GM03348 (cell line): ENCODE measurements around the gene FOXA3.

Experiments used
- DNase-seq: peaks from one replicate; pipeline ENCODE4 v3.0.0; 2012; ENCODE audit warnings: low spot score

The FOXA3 gene

GRCh38 chr19:45873219-45873772, 9.2 kb downstream of the FOXA3 start:
- DNase-seq, result no peak

GRCh38 chr19:45874620-45874966, 10.5 kb downstream of the FOXA3 start:
- DNase-seq, result no peak

- no peak for DNase-seq
Observed at GRCh38 chr19:45876161-45876410, 12.0 kb downstream of the FOXA3 start.

GRCh38 chr19:45876411-45877197, 12.5 kb downstream of the FOXA3 start:
- peak; percentile 38 for DNase-seq

GRCh38 chr19:45878043-45878794, 14.1 kb downstream of the FOXA3 start:
- DNase-seq, result no peak

GRCh38 chr19:45879055-45879454, 14.9 kb downstream of the FOXA3 start:
- DNase-seq, result no peak

- DNase-seq, result no peak
Observed at GRCh38 chr19:45879971-45880370, 15.8 kb downstream of the FOXA3 start.

- no peak for DNase-seq
Observed at GRCh38 chr19:45881082-45881908, 17.2 kb downstream of the FOXA3 start.

- DNase-seq, result no peak
Observed at GRCh38 chr19:45881909-45882528, 17.9 kb downstream of the FOXA3 start.

GRCh38 chr19:45882652-45883585, 18.8 kb downstream of the FOXA3 start:
- peak; percentile 93 for DNase-seq

- no peak for DNase-seq
Observed at GRCh38 chr19:45883586-45883880, 19.4 kb downstream of the FOXA3 start.

GRCh38 chr19:45883881-45884681, 20.0 kb downstream of the FOXA3 start:
- DNase-seq, result no peak

- peak; percentile 23 for DNase-seq
Observed at GRCh38 chr19:45884682-45885555, 20.8 kb downstream of the FOXA3 start.

- peak; percentile 91 for DNase-seq
Observed at GRCh38 chr19:45885556-45886426, 21.7 kb downstream of the FOXA3 start, which contains the start of gene IRF2BP1. TSS of gene IRF2BP1 (minus strand) at chr19:45886141. CDS start at chr19:45885774, 367 bp downstream.

GRCh38 chr19:45886427-45887199, 22.5 kb downstream of the FOXA3 start:
- DNase-seq, result peak; percentile 94

- no peak for DNase-seq
Observed at GRCh38 chr19:45887200-45887710, 23.1 kb downstream of the FOXA3 start.

- no peak for DNase-seq
Observed at GRCh38 chr19:45889210-45889885, 25.2 kb downstream of the FOXA3 start.
